ENCODE results near the gene FRMD4A. TPM values are rescaled to one million over a fixed set of nuclear protein-coding genes. Genes with fewer than 3 reads are reported as not detected.

Gene FRMD4A
- polyA plus RNA-seq, 1 of the 3 experiments (the other 2 are of a cell fraction) = 37.7 TPM

DNA sequence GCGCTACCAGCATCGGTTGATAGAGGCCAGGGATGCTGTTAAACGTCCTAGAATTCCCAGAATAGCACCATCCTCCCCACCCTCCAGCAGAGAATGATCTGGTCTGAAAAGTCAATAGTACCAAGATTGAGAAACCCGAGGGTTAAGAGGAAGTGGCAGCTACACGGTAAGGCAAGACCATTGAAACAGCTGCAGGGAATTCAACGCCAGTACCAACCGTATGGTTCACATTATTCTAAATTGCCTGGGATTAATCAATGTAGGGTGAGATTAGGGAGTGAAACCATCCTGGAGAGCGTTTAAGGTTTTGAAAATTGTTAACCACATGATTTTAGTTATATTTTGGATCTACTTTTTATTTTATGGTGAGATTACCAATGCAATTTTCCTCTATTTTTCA lies 391.8 kb downstream of the FRMD4A start (continued):
- TF ChIP-seq, protein P1, sequence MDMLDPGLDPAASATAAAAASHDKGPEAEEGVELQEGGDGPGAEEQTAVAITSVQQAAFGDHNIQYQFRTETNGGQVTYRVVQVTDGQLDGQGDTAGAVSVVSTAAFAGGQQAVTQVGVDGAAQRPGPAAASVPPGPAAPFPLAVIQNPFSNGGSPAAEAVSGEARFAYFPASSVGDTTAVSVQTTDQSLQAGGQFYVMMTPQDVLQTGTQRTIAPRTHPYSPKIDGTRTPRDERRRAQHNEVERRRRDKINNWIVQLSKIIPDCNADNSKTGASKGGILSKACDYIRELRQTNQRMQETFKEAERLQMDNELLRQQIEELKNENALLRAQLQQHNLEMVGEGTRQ (IDR thresholded peaks at IDR 0.05; ENCODE audit: borderline replicate concordance, low read depth, low read length) = no peak
- no peak for TF ChIP-seq RAD21 (IDR thresholded peaks at IDR 0.05; ENCODE audit: low read length)
- no peak for TF ChIP-seq TEAD4 (IDR thresholded peaks at IDR 0.05; ENCODE audit: borderline replicate concordance, insufficient read depth)
- TF ChIP-seq NRF1 (IDR thresholded peaks at IDR 0.05; ENCODE audit: low read depth, low read length) = no peak
- TF ChIP-seq POLR2AphosphoS5 (IDR thresholded peaks at IDR 0.05; ENCODE audit: low read depth, low read length) = no peak
- no peak for TF ChIP-seq FOXM1 (IDR thresholded peaks at IDR 0.05; ENCODE audit: low read depth)
- no peak for TF ChIP-seq GATA2 (CRISPR knock-in tag; IDR thresholded peaks at IDR 0.05)
- TF ChIP-seq RFX5 (IDR thresholded peaks at IDR 0.05; ENCODE audit: low read length) = no peak

DNA sequence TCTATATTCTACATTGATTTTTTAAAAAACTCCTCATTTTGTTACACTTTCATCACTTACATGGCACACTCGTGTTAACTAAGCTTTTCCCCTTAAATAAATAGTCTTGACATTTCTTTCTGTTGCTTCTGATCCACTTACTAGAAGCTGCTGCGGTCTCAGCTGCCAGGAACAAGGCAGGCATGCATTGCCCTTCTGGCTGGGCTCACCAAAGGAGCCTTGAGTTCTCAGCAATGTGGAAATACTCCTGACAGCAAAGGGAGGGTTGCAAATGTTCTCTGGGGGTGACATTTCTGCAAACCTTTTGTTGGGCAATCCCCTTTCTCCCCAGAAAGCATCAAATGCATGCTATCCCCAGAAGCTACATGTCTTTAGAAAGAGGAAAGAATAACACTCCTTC lies 393.9 kb downstream of the FRMD4A start:
- H3K79me2 ChIP-seq (ENCODE audit: insufficient read depth) = no peaks in the 10 kb centered on the region
- no peaks in the 10 kb centered on the region for H3K9me3 ChIP-seq
- no peaks in the 10 kb centered on the region for H3K9me2 ChIP-seq
- H3K27me3 ChIP-seq (ENCODE audit: insufficient read depth) = no peaks in the 10 kb centered on the region
- H3K4me3 ChIP-seq (ENCODE audit: low read depth in 2 of 2, low read length in 1 of 2) = no peak overlapping the region
- WGBS (ENCODE audit: low lambda C conversion rate) = 78% methylated on average over 2 of the region's 2 CpGs
- H3K4me2 ChIP-seq = no peak overlapping the region
- peaks cover 19% of the 10 kb centered on the region for H3F3A ChIP-seq (replicated peaks; ENCODE audit: insufficient read depth)
- H3K9ac ChIP-seq = no peak overlapping the region
- DNase-seq = no peak
- H4K20me1 ChIP-seq (ENCODE audit: insufficient read depth) = no peaks in the 10 kb centered on the region
- peaks cover 4 to 5% of the 10 kb centered on the region in 2 experiments for H3K36me3 ChIP-seq (replicated peaks in 1 of 2; ENCODE audit: control insufficient read depth in 1 of 2, insufficient read depth in 2 of 2, low read length in 1 of 2)
- CTCF ChIA-PET = interaction anchor here (0.6 kb wide), 1 partner anchor 9 kb away, joined by 4 read pairs; no protein-coding TSS in a partner anchor
- H3K4me1 ChIP-seq (ENCODE audit: control insufficient read depth in 1 of 2, insufficient read depth in 2 of 2, low read depth in 1 of 2, low read length in 1 of 2) = peaks cover 0 to 5% of the 10 kb centered on the region in 2 experiments; a peak in 2 of 4 replicates
- H3K27ac ChIP-seq (ENCODE audit: low read depth in 2 of 2, low read length in 1 of 2) = no peak overlapping the region
- POLR2A ChIA-PET = no interaction called here
- no peak overlapping the region for H2AFZ ChIP-seq (ENCODE audit: low read depth)
- TF ChIP-seq SIN3A (IDR thresholded peaks at IDR 0.05; ENCODE audit: borderline replicate concordance, low read depth, low read length) (no peak), GATA2 (CRISPR knock-in tag; IDR thresholded peaks at IDR 0.05) (no peak), CHD2 (IDR thresholded peaks at IDR 0.05; ENCODE audit: low read length, partially characterized antibody) (no peak), RXRA (IDR thresholded peaks at IDR 0.05; ENCODE audit: borderline replicate concordance, low read depth) (no peak), EP300 (IDR thresholded peaks at IDR 0.05; ENCODE audit: borderline replicate concordance in 1 of 2, low read depth in 1 of 2, low read length in 1 of 2) (no peak), SMC3 (IDR thresholded peaks at IDR 0.05; ENCODE audit: low read depth, low read length) (no peak), TEAD4 (IDR thresholded peaks at IDR 0.05; ENCODE audit: borderline replicate concordance, insufficient read depth) (no peak), POLR2AphosphoS5 (IDR thresholded peaks at IDR 0.05; ENCODE audit: low read depth, low read length) (no peak), MEF2A (IDR thresholded peaks at IDR 0.05; ENCODE audit: borderline replicate concordance, low read depth) (no peak), GABPA (IDR thresholded peaks at IDR 0.05; ENCODE audit: low read depth) (no peak), TCF12 (IDR thresholded peaks at IDR 0.05) (no peak), JUND (IDR thresholded peaks at IDR 0.05) (no peak), ELF1 (IDR thresholded peaks at IDR 0.05) (no peak)
- TF ChIP-seq, protein P2, sequence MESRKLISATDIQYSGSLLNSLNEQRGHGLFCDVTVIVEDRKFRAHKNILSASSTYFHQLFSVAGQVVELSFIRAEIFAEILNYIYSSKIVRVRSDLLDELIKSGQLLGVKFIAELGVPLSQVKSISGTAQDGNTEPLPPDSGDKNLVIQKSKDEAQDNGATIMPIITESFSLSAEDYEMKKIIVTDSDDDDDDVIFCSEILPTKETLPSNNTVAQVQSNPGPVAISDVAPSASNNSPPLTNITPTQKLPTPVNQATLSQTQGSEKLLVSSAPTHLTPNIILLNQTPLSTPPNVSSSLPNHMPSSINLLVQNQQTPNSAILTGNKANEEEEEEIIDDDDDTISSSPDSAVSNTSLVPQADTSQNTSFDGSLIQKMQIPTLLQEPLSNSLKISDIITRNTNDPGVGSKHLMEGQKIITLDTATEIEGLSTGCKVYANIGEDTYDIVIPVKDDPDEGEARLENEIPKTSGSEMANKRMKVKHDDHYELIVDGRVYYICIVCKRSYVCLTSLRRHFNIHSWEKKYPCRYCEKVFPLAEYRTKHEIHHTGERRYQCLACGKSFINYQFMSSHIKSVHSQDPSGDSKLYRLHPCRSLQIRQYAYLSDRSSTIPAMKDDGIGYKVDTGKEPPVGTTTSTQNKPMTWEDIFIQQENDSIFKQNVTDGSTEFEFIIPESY (IDR thresholded peaks at IDR 0.05; ENCODE audit: borderline replicate concordance, low read depth) = no peak
- TF ChIP-seq, protein P3, sequence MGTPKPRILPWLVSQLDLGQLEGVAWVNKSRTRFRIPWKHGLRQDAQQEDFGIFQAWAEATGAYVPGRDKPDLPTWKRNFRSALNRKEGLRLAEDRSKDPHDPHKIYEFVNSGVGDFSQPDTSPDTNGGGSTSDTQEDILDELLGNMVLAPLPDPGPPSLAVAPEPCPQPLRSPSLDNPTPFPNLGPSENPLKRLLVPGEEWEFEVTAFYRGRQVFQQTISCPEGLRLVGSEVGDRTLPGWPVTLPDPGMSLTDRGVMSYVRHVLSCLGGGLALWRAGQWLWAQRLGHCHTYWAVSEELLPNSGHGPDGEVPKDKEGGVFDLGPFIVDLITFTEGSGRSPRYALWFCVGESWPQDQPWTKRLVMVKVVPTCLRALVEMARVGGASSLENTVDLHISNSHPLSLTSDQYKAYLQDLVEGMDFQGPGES (IDR thresholded peaks at IDR 0.05; ENCODE audit: low read depth, low read length) = no peak
- TF ChIP-seq, protein P4, sequence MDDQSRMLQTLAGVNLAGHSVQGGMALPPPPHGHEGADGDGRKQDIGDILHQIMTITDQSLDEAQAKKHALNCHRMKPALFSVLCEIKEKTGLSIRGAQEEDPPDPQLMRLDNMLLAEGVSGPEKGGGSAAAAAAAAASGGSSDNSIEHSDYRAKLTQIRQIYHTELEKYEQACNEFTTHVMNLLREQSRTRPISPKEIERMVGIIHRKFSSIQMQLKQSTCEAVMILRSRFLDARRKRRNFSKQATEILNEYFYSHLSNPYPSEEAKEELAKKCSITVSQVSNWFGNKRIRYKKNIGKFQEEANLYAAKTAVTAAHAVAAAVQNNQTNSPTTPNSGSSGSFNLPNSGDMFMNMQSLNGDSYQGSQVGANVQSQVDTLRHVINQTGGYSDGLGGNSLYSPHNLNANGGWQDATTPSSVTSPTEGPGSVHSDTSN (IDR thresholded peaks at IDR 0.05) = no peak
- TF ChIP-seq, protein P5, sequence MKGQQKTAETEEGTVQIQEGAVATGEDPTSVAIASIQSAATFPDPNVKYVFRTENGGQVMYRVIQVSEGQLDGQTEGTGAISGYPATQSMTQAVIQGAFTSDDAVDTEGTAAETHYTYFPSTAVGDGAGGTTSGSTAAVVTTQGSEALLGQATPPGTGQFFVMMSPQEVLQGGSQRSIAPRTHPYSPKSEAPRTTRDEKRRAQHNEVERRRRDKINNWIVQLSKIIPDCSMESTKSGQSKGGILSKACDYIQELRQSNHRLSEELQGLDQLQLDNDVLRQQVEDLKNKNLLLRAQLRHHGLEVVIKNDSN (IDR thresholded peaks at IDR 0.05; ENCODE audit: borderline replicate concordance, low read depth) = no peak
- TF ChIP-seq, protein P6, sequence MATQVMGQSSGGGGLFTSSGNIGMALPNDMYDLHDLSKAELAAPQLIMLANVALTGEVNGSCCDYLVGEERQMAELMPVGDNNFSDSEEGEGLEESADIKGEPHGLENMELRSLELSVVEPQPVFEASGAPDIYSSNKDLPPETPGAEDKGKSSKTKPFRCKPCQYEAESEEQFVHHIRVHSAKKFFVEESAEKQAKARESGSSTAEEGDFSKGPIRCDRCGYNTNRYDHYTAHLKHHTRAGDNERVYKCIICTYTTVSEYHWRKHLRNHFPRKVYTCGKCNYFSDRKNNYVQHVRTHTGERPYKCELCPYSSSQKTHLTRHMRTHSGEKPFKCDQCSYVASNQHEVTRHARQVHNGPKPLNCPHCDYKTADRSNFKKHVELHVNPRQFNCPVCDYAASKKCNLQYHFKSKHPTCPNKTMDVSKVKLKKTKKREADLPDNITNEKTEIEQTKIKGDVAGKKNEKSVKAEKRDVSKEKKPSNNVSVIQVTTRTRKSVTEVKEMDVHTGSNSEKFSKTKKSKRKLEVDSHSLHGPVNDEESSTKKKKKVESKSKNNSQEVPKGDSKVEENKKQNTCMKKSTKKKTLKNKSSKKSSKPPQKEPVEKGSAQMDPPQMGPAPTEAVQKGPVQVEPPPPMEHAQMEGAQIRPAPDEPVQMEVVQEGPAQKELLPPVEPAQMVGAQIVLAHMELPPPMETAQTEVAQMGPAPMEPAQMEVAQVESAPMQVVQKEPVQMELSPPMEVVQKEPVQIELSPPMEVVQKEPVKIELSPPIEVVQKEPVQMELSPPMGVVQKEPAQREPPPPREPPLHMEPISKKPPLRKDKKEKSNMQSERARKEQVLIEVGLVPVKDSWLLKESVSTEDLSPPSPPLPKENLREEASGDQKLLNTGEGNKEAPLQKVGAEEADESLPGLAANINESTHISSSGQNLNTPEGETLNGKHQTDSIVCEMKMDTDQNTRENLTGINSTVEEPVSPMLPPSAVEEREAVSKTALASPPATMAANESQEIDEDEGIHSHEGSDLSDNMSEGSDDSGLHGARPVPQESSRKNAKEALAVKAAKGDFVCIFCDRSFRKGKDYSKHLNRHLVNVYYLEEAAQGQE (IDR thresholded peaks at IDR 0.05; ENCODE audit: low read depth, low read length) = no peak
